GM12878 (cell line): ENCODE measurements around the gene POLR2I. TPM values are rescaled to one million over a fixed set of nuclear protein-coding genes. Genes with fewer than 3 reads are reported as not detected.
A peak's percentile ranks its signal among the peaks of the same experiment; 100 is the strongest.

Experiments
- BMI1 ChIP-seq: fragments of 450-650 bp; IDR thresholded peaks from 2 replicates; pipeline ENCODE4 v1.6.1; 2016; ENCODE audit warnings: mild to moderate bottlenecking, moderate library complexity, borderline replicate concordance
- CEBPB ChIP-seq, 2 experiments: fragments of 150-350 bp in 1 of 2; IDR thresholded peaks; 2 replicates each; pipeline ENCODE4 v1.6.1; 2012 to 2014; ENCODE audit warnings: low read depth in 2 of 2, low read length in 2 of 2, borderline replicate concordance in 1 of 2, inconsistent platforms in 1 of 2
- E2F8 ChIP-seq: fragments of 450-650 bp; IDR thresholded peaks from 2 replicates; pipeline ENCODE4 v1.6.1; 2018; ENCODE audit warnings: mild to moderate bottlenecking, low read depth, moderate library complexity; ENCODE audit not compliant: partially characterized antibody
- EGR1 ChIP-seq, 2 experiments: IDR thresholded peaks; 1 replicate in 1 of 2; 2 replicates in 1 of 2; pipeline ENCODE4 v1.6.1; 2011 to 2012; ENCODE audit warnings: low read depth in 2 of 2, low read length in 2 of 2, borderline replicate concordance in 1 of 2, mild to moderate bottlenecking in 1 of 2, moderate library complexity in 1 of 2
- ESRRA ChIP-seq: IDR thresholded peaks from 2 replicates; pipeline ENCODE4 v1.6.1; 2012; ENCODE audit warnings: mild to moderate bottlenecking, low read length, improper control_type of control experiment
- IKZF1 ChIP-seq: fragments of 450-650 bp; conservative IDR thresholded peaks from 2 replicates; pipeline ENCODE4 v1.6.1; 2017; ENCODE audit warnings: antibody characterized with exemption, mild to moderate bottlenecking
- JUNB ChIP-seq: IDR thresholded peaks from 2 replicates; pipeline ENCODE4 v1.6.1; 2016; ENCODE audit warnings: antibody characterized with exemption, mild to moderate bottlenecking
- PBX3 ChIP-seq: IDR thresholded peaks from 2 replicates; pipeline ENCODE4 v1.6.1; 2011; ENCODE audit warnings: mild to moderate bottlenecking, low read depth, low read length, moderate library complexity; ENCODE audit not compliant: insufficient replicate concordance
- POLR2A ChIP-seq: IDR thresholded peaks from 2 replicates; pipeline ENCODE4 v1.6.1; 2011; ENCODE audit warnings: low read depth, mild to moderate bottlenecking, low read length
- RB1 ChIP-seq: fragments of 450-650 bp; formaldehyde crosslinking; IDR thresholded peaks from 2 replicates; pipeline ENCODE4 v1.6.1; 2017; ENCODE audit warnings: mild to moderate bottlenecking, borderline replicate concordance
- RCOR1 ChIP-seq: conservative IDR thresholded peaks from 2 replicates; pipeline ENCODE4 v1.6.1; 2012; ENCODE audit warnings: low read depth, low read length, improper control_type of control experiment
- SPI1 ChIP-seq: IDR thresholded peaks from 2 replicates; pipeline ENCODE4 v1.6.1; 2011; ENCODE audit warnings: low read depth, mild to moderate bottlenecking, low read length, moderate library complexity, borderline replicate concordance; ENCODE audit not compliant: insufficient read depth
- TCF12 ChIP-seq: IDR thresholded peaks from 2 replicates; pipeline ENCODE4 v1.6.1; 2011; ENCODE audit warnings: low read depth, mild to moderate bottlenecking, low read length
- USF1 ChIP-seq: IDR thresholded peaks from 2 replicates; pipeline ENCODE4 v1.6.1; 2011; ENCODE audit warnings: borderline replicate concordance, low read depth, mild to moderate bottlenecking, moderate library complexity, mixed read lengths, low read length; ENCODE audit not compliant: insufficient read depth; ENCODE audit errors: extremely low read length
- ZBTB33 ChIP-seq: fragments of 450-650 bp; IDR thresholded peaks from 2 replicates; pipeline ENCODE4 v1.6.1; 2017; ENCODE audit warnings: mild to moderate bottlenecking
- ZNF592 ChIP-seq: fragments of 450-650 bp; IDR thresholded peaks from 2 replicates; pipeline ENCODE4 v1.6.1; 2017; ENCODE audit warnings: mild to moderate bottlenecking, moderate library complexity
- ZSCAN29 ChIP-seq: fragments of 450-650 bp; IDR thresholded peaks from 2 replicates; pipeline ENCODE4 v1.6.1; 2017; ENCODE audit warnings: mild to moderate bottlenecking, moderate library complexity
- ZZZ3 ChIP-seq: IDR thresholded peaks from 2 replicates; pipeline ENCODE4 v1.6.1; 2011; ENCODE audit warnings: low read depth; ENCODE audit not compliant: control insufficient read depth, insufficient read length
- polyA plus RNA-seq, 11 experiments: library from polyadenylated mRNA; depleted of rRNA in 4 of 11; unstranded in 6 of 11; stranded (reverse) in 5 of 11; fragments of >200 nt; fragmentation: Nextera tagmentation in 4 of 11; fragmentation: Illumina TruSeq in 1 of 11; extraction: Ambion mirVana in 4 of 11; extraction: Trizol in 1 of 11; gene quantifications; 1 replicate in 1 of 11; 2 replicates in 10 of 11; pipeline versions ENCODE4 v1.2.1 to v1.2.3, GENCODE V29; 2011 to 2016; ENCODE audit warnings: inconsistent platforms in 2 of 11, missing spikeins in 2 of 11, low read depth in 1 of 11
- total RNA-seq, 4 experiments: library from RNA; depleted of rRNA in 3 of 4; stranded (reverse); fragments of >200 nt in 3 of 4; fragmentation: Illumina TruSeq in 1 of 4; extraction: Trizol in 1 of 4; gene quantifications; 2 replicates each; pipeline versions ENCODE4 v1.2.1 to v1.2.3, GENCODE V29; 2013 to 2021

The POLR2I gene
- total and polyA plus RNA-seq, 10 of the 15 experiments (the other 5 are each of a cell fraction or from before 2014, with no cell fraction given): 30.9 to 272 (median 202) TPM

- no peak for TF ChIP-seq ZBTB33
- peak; percentile 48 for TF ChIP-seq E2F8
- TF ChIP-seq ESRRA: no peak; the same call in 1 of the 2 replicates
- TF ChIP-seq RCOR1: no peak
- peak; percentile 85 for TF ChIP-seq POLR2A
- TF ChIP-seq ZSCAN29: peak; percentile 58; the same call in 1 of the 2 replicates
- TF ChIP-seq PBX3: no peak
- TF ChIP-seq ZNF592: no peak
- TF ChIP-seq ZZZ3: no peak
- peak; percentile 66; the same call in 1 of the 2 replicates for TF ChIP-seq TCF12
- TF ChIP-seq SPI1: no peak
- peak; percentile 85 for TF ChIP-seq IKZF1
- peak; percentile 66; the same call in 1 of the 2 replicates for TF ChIP-seq RB1
- 0 out of 3 replicates have a peak, but pooled peaks of 1 of the 2 experiments have one; percentile 21 for TF ChIP-seq EGR1 (IDR thresholded peaks at IDR 0.05; ENCODE audit: borderline replicate concordance in 1 of 2, low read depth in 2 of 2, low read length in 2 of 2)
- TF ChIP-seq CEBPB (IDR thresholded peaks at IDR 0.05; ENCODE audit: borderline replicate concordance in 1 of 2, low read depth in 2 of 2, low read length in 2 of 2): no peak
- no peak for TF ChIP-seq JUNB
- peak; percentile 78 for TF ChIP-seq USF1
- peak; percentile 19; the same call in 1 of the 2 replicates for TF ChIP-seq BMI1
These were observed at the start of gene POLR2I (continued) for GRCh38 chr19:36114721-36115452.
